ENCODE results near the gene CATSPERZ. TPM values are rescaled to one million over a fixed set of nuclear protein-coding genes. Genes with fewer than 3 reads are reported as not detected.

Gene CATSPERZ
- total and polyA plus RNA-seq, 9 of the 15 experiments (the other 6 are each of a cell fraction or from before 2014, with no cell fraction given): 0.86 to 8.5 (median 3.5) TPM

DNA sequence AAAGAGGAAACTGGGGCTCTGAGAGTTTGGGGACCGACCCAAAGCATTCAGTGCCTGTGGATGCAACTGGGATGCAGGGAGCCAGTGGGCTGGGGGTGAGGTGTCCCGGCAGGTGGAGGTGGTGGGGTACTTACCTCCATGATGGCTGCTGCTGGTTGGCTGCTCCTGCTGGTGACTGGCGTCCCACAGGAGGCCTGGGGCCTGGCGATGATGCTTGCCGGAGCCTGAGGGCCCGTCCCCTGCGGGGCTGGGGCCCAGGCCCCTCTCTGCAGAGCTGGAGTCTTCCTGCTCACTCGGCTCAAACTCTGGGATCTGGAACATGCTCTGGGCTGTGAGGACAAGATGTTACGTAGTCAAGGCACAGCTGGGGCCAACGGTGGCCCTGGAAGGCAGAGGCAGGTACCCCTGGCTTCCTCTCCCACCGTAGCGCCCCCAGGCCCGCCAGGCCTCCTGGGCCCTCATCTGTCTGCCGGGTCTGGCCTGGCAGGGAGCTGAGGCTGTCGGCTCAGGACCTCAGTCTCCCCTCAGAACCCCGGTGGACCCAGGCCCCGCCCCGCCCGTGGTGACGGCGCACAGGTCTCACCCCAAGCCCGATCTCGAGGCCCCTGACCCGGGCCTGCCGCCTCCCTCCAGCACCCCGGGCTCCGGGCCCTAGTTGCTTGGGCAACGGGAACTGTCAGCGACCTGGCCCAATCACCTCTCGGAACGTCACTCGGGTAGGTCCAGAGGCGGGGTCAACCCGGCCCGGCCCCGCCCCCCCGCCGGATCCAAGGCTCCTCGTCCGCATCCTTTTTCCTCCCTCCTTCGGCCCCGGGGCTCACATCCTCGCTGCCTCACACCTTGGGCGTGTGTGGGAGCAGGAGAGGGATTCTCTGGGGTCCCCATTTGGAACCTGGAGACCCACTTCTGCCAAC is 15.9 kb upstream of the CATSPERZ start, which contains the start of gene BAD (continued):
- TF ChIP-seq SP1 (CRISPR knock-in tag; IDR thresholded peaks at IDR 0.05): peak; percentile 81
- TF ChIP-seq KDM5B (IDR thresholded peaks at IDR 0.05; ENCODE audit: insufficient replicate concordance, low read depth, low read length): peak; percentile 50
- peak; percentile 57 for TF ChIP-seq POLR2B (IDR thresholded peaks at IDR 0.05; ENCODE audit: low read depth, partially characterized antibody)
- TF ChIP-seq ATF7 (IDR thresholded peaks at IDR 0.05): 0 out of 2 replicates have a peak, but pooled peaks have one; percentile 31
- no peak for TF ChIP-seq HNRNPK (IDR thresholded peaks at IDR 0.05; ENCODE audit: low read depth, low read length, poor library complexity, severe bottlenecking)
- TF ChIP-seq, protein P1, sequence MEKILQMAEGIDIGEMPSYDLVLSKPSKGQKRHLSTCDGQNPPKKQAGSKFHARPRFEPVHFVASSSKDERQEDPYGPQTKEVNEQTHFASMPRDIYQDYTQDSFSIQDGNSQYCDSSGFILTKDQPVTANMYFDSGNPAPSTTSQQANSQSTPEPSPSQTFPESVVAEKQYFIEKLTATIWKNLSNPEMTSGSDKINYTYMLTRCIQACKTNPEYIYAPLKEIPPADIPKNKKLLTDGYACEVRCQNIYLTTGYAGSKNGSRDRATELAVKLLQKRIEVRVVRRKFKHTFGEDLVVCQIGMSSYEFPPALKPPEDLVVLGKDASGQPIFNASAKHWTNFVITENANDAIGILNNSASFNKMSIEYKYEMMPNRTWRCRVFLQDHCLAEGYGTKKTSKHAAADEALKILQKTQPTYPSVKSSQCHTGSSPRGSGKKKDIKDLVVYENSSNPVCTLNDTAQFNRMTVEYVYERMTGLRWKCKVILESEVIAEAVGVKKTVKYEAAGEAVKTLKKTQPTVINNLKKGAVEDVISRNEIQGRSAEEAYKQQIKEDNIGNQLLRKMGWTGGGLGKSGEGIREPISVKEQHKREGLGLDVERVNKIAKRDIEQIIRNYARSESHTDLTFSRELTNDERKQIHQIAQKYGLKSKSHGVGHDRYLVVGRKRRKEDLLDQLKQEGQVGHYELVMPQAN (IDR thresholded peaks at IDR 0.05; ENCODE audit: borderline replicate concordance): peak; percentile 47; the same call in 1 of the 2 replicates
- peak; percentile 73; the same call in 1 of the 2 replicates for TF ChIP-seq SUPT5H (IDR thresholded peaks at IDR 0.05)
- peak; percentile 61; the same call in 1 of the 2 replicates for TF ChIP-seq PHF8 (IDR thresholded peaks at IDR 0.05; ENCODE audit: borderline replicate concordance, low read length)
- no peak for TF ChIP-seq STAT5B (CRISPR knock-in tag; IDR thresholded peaks at IDR 0.05)
- TF ChIP-seq ZFX (CRISPR knock-in tag; IDR thresholded peaks at IDR 0.05): peak; percentile 84
- peak; percentile 93 for TF ChIP-seq RBM22 (IDR thresholded peaks at IDR 0.05; ENCODE audit: low read depth, low read length, poor library complexity, severe bottlenecking)
- no peak for TF ChIP-seq HOXB6 (CRISPR knock-in tag; IDR thresholded peaks at IDR 0.05; ENCODE audit: borderline replicate concordance)
- TF ChIP-seq CREB1 (IDR thresholded peaks at IDR 0.05): peak; percentile 78
- TF ChIP-seq CREB1 (CRISPR knock-in tag; IDR thresholded peaks at IDR 0.05): peak; percentile 91
- TF ChIP-seq, protein P2, sequence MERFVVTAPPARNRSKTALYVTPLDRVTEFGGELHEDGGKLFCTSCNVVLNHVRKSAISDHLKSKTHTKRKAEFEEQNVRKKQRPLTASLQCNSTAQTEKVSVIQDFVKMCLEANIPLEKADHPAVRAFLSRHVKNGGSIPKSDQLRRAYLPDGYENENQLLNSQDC (CRISPR knock-in tag; IDR thresholded peaks at IDR 0.05): 0 out of 2 replicates have a peak, but pooled peaks have one; percentile 54
- peak; percentile 13 for TF ChIP-seq HNRNPLL (IDR thresholded peaks at IDR 0.05; ENCODE audit: low read depth, low read length, poor library complexity, severe bottlenecking)
- TF ChIP-seq, protein P3, sequence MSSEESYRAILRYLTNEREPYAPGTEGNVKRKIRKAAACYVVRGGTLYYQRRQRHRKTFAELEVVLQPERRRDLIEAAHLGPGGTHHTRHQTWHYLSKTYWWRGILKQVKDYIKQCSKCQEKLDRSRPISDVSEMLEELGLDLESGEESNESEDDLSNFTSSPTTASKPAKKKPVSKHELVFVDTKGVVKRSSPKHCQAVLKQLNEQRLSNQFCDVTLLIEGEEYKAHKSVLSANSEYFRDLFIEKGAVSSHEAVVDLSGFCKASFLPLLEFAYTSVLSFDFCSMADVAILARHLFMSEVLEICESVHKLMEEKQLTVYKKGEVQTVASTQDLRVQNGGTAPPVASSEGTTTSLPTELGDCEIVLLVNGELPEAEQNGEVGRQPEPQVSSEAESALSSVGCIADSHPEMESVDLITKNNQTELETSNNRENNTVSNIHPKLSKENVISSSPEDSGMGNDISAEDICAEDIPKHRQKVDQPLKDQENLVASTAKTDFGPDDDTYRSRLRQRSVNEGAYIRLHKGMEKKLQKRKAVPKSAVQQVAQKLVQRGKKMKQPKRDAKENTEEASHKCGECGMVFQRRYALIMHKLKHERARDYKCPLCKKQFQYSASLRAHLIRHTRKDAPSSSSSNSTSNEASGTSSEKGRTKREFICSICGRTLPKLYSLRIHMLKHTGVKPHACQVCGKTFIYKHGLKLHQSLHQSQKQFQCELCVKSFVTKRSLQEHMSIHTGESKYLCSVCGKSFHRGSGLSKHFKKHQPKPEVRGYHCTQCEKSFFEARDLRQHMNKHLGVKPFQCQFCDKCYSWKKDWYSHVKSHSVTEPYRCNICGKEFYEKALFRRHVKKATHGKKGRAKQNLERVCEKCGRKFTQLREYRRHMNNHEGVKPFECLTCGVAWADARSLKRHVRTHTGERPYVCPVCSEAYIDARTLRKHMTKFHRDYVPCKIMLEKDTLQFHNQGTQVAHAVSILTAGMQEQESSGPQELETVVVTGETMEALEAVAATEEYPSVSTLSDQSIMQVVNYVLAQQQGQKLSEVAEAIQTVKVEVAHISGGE (CRISPR knock-in tag; IDR thresholded peaks at IDR 0.05): peak in 2 of 3 experiments; percentile 39 to 92; a peak in 3 of 6 replicates
- TF ChIP-seq MTF1 (CRISPR knock-in tag; IDR thresholded peaks at IDR 0.05; ENCODE audit: borderline replicate concordance): no peak
- TF ChIP-seq PURB (CRISPR knock-in tag; IDR thresholded peaks at IDR 0.05; ENCODE audit: low read depth): no peak
- TF ChIP-seq MBD2 (IDR thresholded peaks at IDR 0.05; ENCODE audit: borderline replicate concordance, low read depth): peak; percentile 89
- no peak for TF ChIP-seq DMBX1 (CRISPR knock-in tag; IDR thresholded peaks at IDR 0.05; ENCODE audit: borderline replicate concordance)
